ENCODE data around the gene SH3BP4. TPM values are rescaled to one million over a fixed set of nuclear protein-coding genes. Genes with fewer than 3 reads are reported as not detected.

The SH3BP4 gene
- total RNA-seq, 4 donors from 2014 or later = 7.5 to 24.9 (median 19.5) TPM

DNA sequence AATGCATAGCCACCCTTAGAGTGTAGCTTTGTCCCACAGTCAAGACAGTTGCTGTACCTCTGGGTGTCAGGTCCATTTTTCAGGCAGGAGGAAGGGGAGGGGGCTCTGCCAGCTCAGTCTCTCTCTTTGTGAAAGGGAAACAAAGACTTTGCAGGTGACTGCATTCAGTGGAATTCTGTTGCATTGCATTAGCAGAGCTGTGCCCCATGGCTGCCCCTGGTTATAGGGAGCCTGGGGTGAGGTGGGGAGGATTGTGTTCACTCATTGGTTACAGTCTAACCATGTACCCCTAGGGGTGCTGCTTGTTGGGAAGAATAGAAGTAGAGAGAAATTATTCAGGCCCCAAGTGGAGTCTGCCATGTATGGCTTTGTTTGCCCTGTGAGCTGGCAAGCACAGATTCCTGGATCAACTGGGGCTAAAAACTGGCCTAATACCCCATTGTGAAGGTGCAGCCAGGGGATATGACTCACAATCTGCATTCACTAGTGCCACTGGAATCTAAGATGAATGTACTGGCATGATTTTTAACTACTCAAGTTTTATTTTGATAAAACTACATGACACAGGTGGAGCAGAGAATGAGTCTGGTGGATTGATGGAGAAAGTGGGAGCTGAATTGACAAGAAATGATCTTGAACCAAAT lies 118.4 kb downstream of the SH3BP4 start:
- no peak overlapping the region for H3K27ac ChIP-seq
- H3K9me3 ChIP-seq = no peaks in the 10 kb centered on the region
- H3K4me1 ChIP-seq = no peaks in the 10 kb centered on the region
- intact Hi-C loops (cut with DNase I; ENCODE audit: low total_unique reads) (no loop called here), in situ Hi-C loops (cut with MboI; ENCODE audit: low pct_ligation_motif_present in 1 of 4, low pct_unique_long_range_greater_than_20kb in 1 of 4, low sequenced_read_pairs in 3 of 4) (no loop called here)
- no peaks in the 10 kb centered on the region for H3K36me3 ChIP-seq
- DNase-seq = no peak
- H3K27me3 ChIP-seq = no peaks in the 10 kb centered on the region
- no peak overlapping the region for H3K4me3 ChIP-seq
- TF ChIP-seq POLR2A (IDR thresholded peaks at IDR 0.05) (no peak), CTCF (IDR thresholded peaks at IDR 0.05) (no peak), POLR2AphosphoS5 (IDR thresholded peaks at IDR 0.05) (no peak), EP300 (IDR thresholded peaks at IDR 0.05; ENCODE audit: low read depth) (no peak)

DNA sequence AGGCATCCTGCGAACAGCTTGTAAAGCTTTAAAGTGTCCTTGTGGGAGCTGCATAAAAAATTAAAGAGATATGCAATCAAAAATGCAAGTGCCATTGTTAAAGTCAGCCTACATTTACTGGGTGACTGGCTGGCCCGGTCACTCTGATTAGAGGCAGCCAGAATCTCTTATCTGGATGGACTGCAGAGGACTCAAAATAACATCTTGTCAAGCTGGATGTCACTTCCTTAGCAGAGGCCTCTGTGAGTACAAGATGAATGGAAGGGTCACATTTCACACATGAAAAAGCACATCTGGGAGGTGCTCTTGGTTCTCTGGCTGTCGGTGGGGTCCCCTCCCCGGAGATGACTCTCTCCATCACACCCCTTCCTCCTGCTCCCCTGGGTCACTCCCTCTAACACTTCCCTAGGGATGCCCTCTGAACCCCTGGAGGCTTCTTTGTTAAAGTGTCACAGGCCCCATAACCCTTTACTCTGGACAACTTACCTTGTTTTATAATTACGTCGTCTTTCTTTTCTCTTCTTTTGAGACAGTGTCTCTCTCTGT lies 122.1 kb downstream of the SH3BP4 start:
- no peaks in the 10 kb centered on the region for H3K9me3 ChIP-seq
- no peaks in the 10 kb centered on the region for H3K4me1 ChIP-seq
- H3K27me3 ChIP-seq = no peaks in the 10 kb centered on the region
- no peak overlapping the region for H3K27ac ChIP-seq
- no peak overlapping the region for H3K4me3 ChIP-seq
- in situ Hi-C loops (cut with MboI; ENCODE audit: low pct_ligation_motif_present in 1 of 4, low pct_unique_long_range_greater_than_20kb in 1 of 4, low sequenced_read_pairs in 3 of 4) = no loop called here
- intact Hi-C loops (cut with DNase I; ENCODE audit: low total_unique reads) = no loop called here
- no peaks in the 10 kb centered on the region for H3K36me3 ChIP-seq
- WGBS, 2 donors (ENCODE audit: low coverage in 1 of 2) = 83 to 95% methylated on average over 4 to 6 of the region's 6 CpGs
- DNase-seq = no peak
- no peak for TF ChIP-seq CTCF (IDR thresholded peaks at IDR 0.05)
- TF ChIP-seq POLR2A (IDR thresholded peaks at IDR 0.05) = no peak
- TF ChIP-seq POLR2AphosphoS5 (IDR thresholded peaks at IDR 0.05) = no peak
- TF ChIP-seq EP300 (IDR thresholded peaks at IDR 0.05; ENCODE audit: low read depth) = no peak

DNA sequence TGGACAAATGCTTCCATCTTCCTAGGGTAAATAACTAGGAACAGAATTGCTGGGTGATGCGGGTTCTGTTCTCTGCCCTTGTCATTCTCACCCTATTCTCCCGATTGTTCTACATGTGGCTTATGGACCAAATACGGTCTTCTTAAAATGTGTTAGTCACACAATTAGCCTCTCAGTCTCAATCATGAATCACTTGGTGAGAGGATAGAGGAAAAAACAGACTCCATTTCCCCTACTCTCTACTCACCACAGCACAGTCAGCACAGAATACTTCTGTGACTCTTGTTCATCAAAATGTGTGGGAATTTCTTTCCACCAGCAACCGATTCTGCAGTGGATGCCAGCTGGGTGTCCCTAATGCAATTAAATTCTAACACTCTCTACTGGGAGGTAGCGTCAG lies 125.2 kb downstream of the SH3BP4 start:
- Histone ChIP-seq H3K9me3 (no peaks in the 10 kb centered on the region), H3K4me3 (no peak overlapping the region), H3K27me3 (no peaks in the 10 kb centered on the region), H3K27ac (no peak overlapping the region), H3K36me3 (no peaks in the 10 kb centered on the region), H3K4me1 (no peaks in the 10 kb centered on the region)
- intact Hi-C loops (cut with DNase I; ENCODE audit: low total_unique reads) = no loop called here
- no peak for DNase-seq
- no peak for TF ChIP-seq CTCF (IDR thresholded peaks at IDR 0.05)
- in situ Hi-C loops (cut with MboI; ENCODE audit: low pct_ligation_motif_present in 1 of 4, low pct_unique_long_range_greater_than_20kb in 1 of 4, low sequenced_read_pairs in 3 of 4) = no loop called here
- WGBS, 2 donors (ENCODE audit: low coverage in 1 of 2) = 90% methylated on average over 3 to 5 of the region's 5 CpGs

- 78% methylated on average over 4 of the region's 4 CpGs; no CpG with 5 or more reads in 1 of the 2 donors for WGBS, 2 donors (ENCODE audit: low coverage in 1 of 2)
- Histone ChIP-seq H3K9me3 (no peaks in the 10 kb centered on the region), H3K27me3 (no peaks in the 10 kb centered on the region), H3K4me1 (no peaks in the 10 kb centered on the region), H3K36me3 (no peaks in the 10 kb centered on the region), H3K4me3 (no peak overlapping the region), H3K27ac (no peak overlapping the region)
- intact Hi-C loops (cut with DNase I; ENCODE audit: low total_unique reads) (no loop called here), in situ Hi-C loops (cut with MboI; ENCODE audit: low pct_ligation_motif_present in 1 of 4, low pct_unique_long_range_greater_than_20kb in 1 of 4, low sequenced_read_pairs in 3 of 4) (no loop called here)
- TF ChIP-seq POLR2A (IDR thresholded peaks at IDR 0.05) (no peak), CTCF (IDR thresholded peaks at IDR 0.05) (no peak), POLR2AphosphoS5 (IDR thresholded peaks at IDR 0.05) (no peak), EP300 (IDR thresholded peaks at IDR 0.05; ENCODE audit: low read depth) (no peak)
- DNase-seq = no peak
Measured at GRCh38 chr2:235078182-235078581, 126.4 kb downstream of the SH3BP4 start.

All from transverse colon (tissue), 4 donors.